Measurements from ENCODE around the gene SNTG2.
A peak's percentile ranks its signal among the peaks of the same experiment; 100 is the strongest.

Gene SNTG2

DNA sequence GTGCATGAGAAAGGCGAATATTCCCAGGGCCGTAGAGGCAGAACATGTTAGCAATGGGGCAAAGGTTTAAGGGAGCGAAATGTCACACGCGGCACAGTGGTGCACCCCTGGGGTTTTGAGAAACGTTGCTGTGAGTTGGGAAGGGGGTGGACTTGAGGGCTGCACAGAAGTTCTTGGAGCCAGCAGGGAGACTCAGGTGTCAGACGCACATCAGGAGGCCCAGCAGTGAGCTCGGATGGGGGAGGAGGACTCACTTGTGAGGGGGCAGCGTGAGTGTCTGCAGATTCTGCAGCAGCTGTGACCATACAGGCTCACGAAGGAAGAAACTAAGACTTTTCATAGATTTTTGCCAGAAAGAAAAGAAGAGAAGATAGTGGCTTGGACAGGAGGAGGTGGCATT, 218.2 kb downstream of the SNTG2 start:
- TF ChIP-seq Cebpa-rat (IDR thresholded peaks at IDR 0.05), result no peak
- peaks cover 29 to 80% (median 66%) of the 10 kb centered on the region in 10 experiments for H3K4me1 ChIP-seq
- H3K9ac ChIP-seq, result no peak overlapping the region
- peaks cover 0 to 42% (median 0%) of the 10 kb centered on the region in 11 experiments; a peak in 6 of 22 replicates for H3K27me3 ChIP-seq
- peaks cover 7 to 56% (median 25%) of the 10 kb centered on the region in 11 experiments; a peak in 21 of 22 replicates for H3K9me3 ChIP-seq (replicated peaks in 1 of 11)
- no peak overlapping the region for H3K4me3 ChIP-seq
- peak overlapping the region; percentile 28 to 56 (median 45); a peak in 21 of 22 replicates for H3K4me2 ChIP-seq
- no peak overlapping the region for H3K27ac ChIP-seq
- H4K20me1 ChIP-seq, result peaks cover 0 to 4% (median 0%) of the 10 kb centered on the region in 11 experiments; a peak in 1 of 22 replicates
- H3K36me3 ChIP-seq, result no peaks in the 10 kb centered on the region

DNA sequence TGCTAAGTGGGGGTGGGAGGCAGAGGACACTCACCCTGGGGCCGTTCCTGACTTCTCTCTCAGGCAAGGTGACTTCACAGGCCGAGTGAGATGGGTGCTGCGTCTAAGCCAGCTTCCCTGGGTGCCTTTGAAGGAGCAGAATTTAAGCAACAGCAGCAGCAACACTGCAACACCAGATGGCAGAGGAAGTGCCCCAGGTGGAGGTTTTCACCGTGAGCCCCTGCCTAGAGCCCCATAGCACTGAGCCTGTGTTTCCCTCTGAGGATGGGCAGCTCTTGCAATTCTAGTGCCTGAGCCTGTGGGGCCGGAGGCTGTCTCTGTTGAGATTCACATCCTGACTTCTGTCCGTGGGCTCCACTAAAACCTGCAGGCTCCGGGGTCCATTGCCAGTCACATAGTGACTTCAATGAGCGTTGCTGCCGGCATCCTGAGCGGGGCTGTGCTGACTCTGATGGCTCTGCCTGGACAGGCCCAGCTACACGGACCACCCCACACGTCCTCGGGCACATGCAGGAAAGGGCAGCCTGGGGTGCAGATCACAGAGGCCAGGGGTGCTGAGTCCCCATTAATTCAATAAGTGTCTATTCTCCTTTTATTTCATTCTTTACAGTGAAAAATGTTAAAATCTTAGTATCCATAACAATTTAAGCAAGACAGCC, 218.8 kb downstream of the SNTG2 start:
- TF ChIP-seq Cebpa-rat (IDR thresholded peaks at IDR 0.05), result no peak
- Histone ChIP-seq H3K4me2 (peak overlapping the region in 10 of 11 experiments; percentile 28 to 56 (median 47); a peak in 17 of 22 replicates), H3K27me3 (peaks cover 0 to 42% (median 0%) of the 10 kb centered on the region in 11 experiments; a peak in 6 of 22 replicates), H3K4me3 (no peak overlapping the region), H3K36me3 (no peaks in the 10 kb centered on the region), H3K27ac (no peak overlapping the region), H3K4me1 (peaks cover 32 to 81% (median 69%) of the 10 kb centered on the region in 10 experiments), H3K9me3 (replicated peaks in 1 of 11) (peaks cover 7 to 50% (median 25%) of the 10 kb centered on the region in 11 experiments; a peak in 21 of 22 replicates), H4K20me1 (peaks cover 0 to 4% (median 0%) of the 10 kb centered on the region in 11 experiments; a peak in 1 of 22 replicates), H3K9ac (no peak overlapping the region)

DNA sequence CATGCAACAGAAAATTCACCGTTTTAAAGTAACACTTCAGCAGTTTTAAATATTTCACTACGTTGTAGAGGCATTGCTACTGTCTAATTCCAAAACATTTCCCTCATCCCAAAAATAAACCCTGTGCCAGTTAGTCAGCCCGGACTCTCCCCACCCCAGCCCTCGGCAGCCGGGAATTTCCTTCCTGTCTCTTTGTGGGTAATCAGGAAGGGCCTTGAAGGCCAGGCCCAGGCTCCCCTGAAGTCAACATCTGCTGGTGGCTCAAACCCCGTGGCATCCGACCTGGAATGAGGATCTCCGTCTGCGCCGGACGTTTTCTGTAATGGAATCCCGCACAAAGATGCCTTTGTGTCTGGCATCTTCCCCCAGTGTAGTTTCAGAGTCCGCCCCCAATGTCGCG, 219.6 kb downstream of the SNTG2 start:
- H4K20me1 ChIP-seq, result peaks cover 0 to 4% (median 0%) of the 10 kb centered on the region in 11 experiments; a peak in 1 of 22 replicates
- H3K27ac ChIP-seq, result no peak overlapping the region
- no peak overlapping the region for H3K9ac ChIP-seq
- peaks cover 0 to 43% (median 0%) of the 10 kb centered on the region in 11 experiments; a peak in 6 of 22 replicates for H3K27me3 ChIP-seq
- no peak for TF ChIP-seq Cebpa-rat (IDR thresholded peaks at IDR 0.05)
- H3K36me3 ChIP-seq, result no peaks in the 10 kb centered on the region
- H3K4me2 ChIP-seq, result peak overlapping the region; percentile 12 to 56 (median 49); a peak in 17 of 22 replicates
- peaks cover 7 to 44% (median 25%) of the 10 kb centered on the region in 11 experiments; a peak in 21 of 22 replicates for H3K9me3 ChIP-seq (replicated peaks in 1 of 11)
- H3K4me1 ChIP-seq, result peaks cover 40 to 81% (median 72%) of the 10 kb centered on the region in 10 experiments
- H3K4me3 ChIP-seq, result no peak overlapping the region

DNA sequence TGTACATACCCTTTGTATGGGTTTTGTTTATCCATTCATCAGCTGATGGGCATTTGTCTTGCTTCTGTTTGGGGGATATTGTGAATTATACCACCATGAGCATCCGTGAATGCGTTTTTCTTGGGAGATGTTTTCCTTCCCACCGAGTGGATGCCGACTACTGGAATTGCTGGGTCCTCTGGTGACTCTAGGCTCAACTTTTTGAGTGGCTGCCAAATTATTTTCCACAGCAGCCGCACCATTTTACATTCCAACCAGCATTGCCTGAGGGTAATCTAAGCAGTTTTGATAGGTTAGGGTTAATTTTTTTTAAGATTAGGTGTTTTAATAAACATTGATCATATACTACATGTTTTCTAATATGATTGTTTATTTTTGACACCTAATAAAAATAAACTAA, 220.1 kb downstream of the SNTG2 start:
- no peak for TF ChIP-seq Cebpa-rat (IDR thresholded peaks at IDR 0.05)
- Histone ChIP-seq H3K27me3 (peaks cover 0 to 48% (median 0%) of the 10 kb centered on the region in 11 experiments; a peak in 6 of 22 replicates), H3K4me2 (peak overlapping the region in 9 of 11 experiments; percentile 12 to 56 (median 45); a peak in 8 of 22 replicates), H3K4me3 (no peak overlapping the region), H3K36me3 (no peaks in the 10 kb centered on the region), H3K9ac (no peak overlapping the region), H3K9me3 (replicated peaks in 1 of 11) (peaks cover 7 to 40% (median 25%) of the 10 kb centered on the region in 11 experiments; a peak in 21 of 22 replicates), H3K27ac (no peak overlapping the region), H4K20me1 (peaks cover 0 to 4% (median 0%) of the 10 kb centered on the region in 11 experiments; a peak in 1 of 22 replicates), H3K4me1 (peaks cover 45 to 83% (median 74%) of the 10 kb centered on the region in 10 experiments)

DNA sequence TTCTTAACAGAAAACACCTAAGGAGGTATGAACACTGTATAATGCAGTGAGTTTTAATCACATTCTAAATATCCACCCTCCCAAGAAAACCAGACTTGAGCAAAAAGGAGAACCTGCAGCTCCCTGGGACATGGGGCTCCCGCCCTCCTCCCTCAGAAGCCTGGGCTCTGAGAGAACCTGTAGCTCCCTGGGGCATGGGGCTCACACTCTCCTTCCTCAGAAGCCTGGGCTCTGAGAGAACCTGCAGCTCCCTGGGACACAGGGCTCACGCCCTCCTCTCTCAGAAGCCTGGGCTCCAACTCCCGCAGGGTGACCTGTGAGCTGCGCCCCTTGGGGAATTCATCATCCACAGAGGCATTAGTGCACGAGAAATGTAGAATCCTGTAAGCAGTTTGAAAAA, 222.9 kb downstream of the SNTG2 start:
- no peak for TF ChIP-seq Cebpa-rat (IDR thresholded peaks at IDR 0.05)
- peaks cover 47 to 77% (median 70%) of the 10 kb centered on the region in 10 experiments for H3K4me1 ChIP-seq
- peaks cover 0 to 11% (median 3%) of the 10 kb centered on the region in 11 experiments; a peak in 16 of 22 replicates for H3K9me3 ChIP-seq (replicated peaks in 1 of 11)
- peak overlapping the region; percentile 36 to 93 (median 84) for H3K4me2 ChIP-seq
- peaks cover 0 to 61% (median 0%) of the 10 kb centered on the region in 11 experiments; a peak in 6 of 22 replicates for H3K27me3 ChIP-seq
- peak overlapping the region in 3 of 10 experiments; percentile 2 to 9 (median 4); a peak in 5 of 20 replicates for H3K4me3 ChIP-seq
- H3K36me3 ChIP-seq, result no peaks in the 10 kb centered on the region
- H3K27ac ChIP-seq, result peak overlapping the region in 5 of 11 experiments; percentile 2 to 61 (median 44); a peak in 7 of 22 replicates
- peaks cover 0 to 4% (median 0%) of the 10 kb centered on the region in 11 experiments; a peak in 1 of 22 replicates for H4K20me1 ChIP-seq
- peak overlapping the region in 4 of 11 experiments; percentile 22 to 52 (median 44); a peak in 6 of 22 replicates for H3K9ac ChIP-seq

GRCh38 chr2:1181893-1182292, 231.2 kb downstream of the SNTG2 start:
- Histone ChIP-seq H3K27ac (no peak overlapping the region), H3K9me3 (replicated peaks in 1 of 11) (peaks cover 23 to 39% (median 32%) of the 10 kb centered on the region in 11 experiments), H3K36me3 (peaks cover 0 to 10% (median 0%) of the 10 kb centered on the region in 11 experiments; a peak in 3 of 22 replicates), H3K4me1 (peaks cover 0 to 3% (median 0%) of the 10 kb centered on the region in 10 experiments; a peak in 4 of 20 replicates), H3K27me3 (peaks cover 0 to 2% (median 0%) of the 10 kb centered on the region in 11 experiments; a peak in 3 of 22 replicates), H3K4me2 (no peak overlapping the region), H3K4me3 (no peak overlapping the region), H3K9ac (no peak overlapping the region), H4K20me1 (no peaks in the 10 kb centered on the region)
- no peak for TF ChIP-seq Cebpa-rat (IDR thresholded peaks at IDR 0.05)

- H3K9ac ChIP-seq, result no peak overlapping the region
- H3K4me2 ChIP-seq, result no peak overlapping the region
- H3K9me3 ChIP-seq (replicated peaks in 1 of 11), result peaks cover 23 to 47% (median 33%) of the 10 kb centered on the region in 11 experiments
- no peaks in the 10 kb centered on the region for H3K27me3 ChIP-seq
- peaks cover 0 to 3% (median 0%) of the 10 kb centered on the region in 10 experiments; a peak in 1 of 20 replicates for H3K4me1 ChIP-seq
- no peak overlapping the region for H3K4me3 ChIP-seq
- H3K27ac ChIP-seq, result no peak overlapping the region
- no peak for TF ChIP-seq Cebpa-rat (IDR thresholded peaks at IDR 0.05)
- H4K20me1 ChIP-seq, result no peaks in the 10 kb centered on the region
- H3K36me3 ChIP-seq, result peaks cover 0 to 10% (median 0%) of the 10 kb centered on the region in 11 experiments; a peak in 3 of 22 replicates
Observed at GRCh38 chr2:1183300-1183699, 232.7 kb downstream of the SNTG2 start.

DNA sequence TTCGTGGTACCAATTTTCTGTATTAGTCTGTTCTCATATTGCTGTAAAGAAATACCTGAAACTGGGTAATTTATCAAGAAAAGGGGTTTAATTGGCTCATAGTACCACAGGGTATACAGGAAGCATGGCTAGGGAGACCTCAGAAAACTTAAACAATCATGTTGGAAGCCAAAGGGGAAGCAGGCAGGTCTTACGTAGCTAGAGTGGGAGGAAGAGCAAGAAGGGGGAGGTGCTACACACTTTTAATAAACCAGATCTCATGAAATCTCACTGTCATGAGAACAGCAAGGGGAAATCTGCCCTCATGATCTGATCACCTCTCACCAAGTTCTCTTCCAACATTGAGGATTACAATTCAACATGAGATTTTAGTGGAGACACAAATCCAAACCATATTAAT, 235.8 kb downstream of the SNTG2 start:
- Histone ChIP-seq H3K9ac (no peak overlapping the region), H3K27me3 (no peaks in the 10 kb centered on the region), H3K4me1 (peaks cover 0 to 5% (median 0%) of the 10 kb centered on the region in 10 experiments; a peak in 1 of 20 replicates), H3K36me3 (peaks cover 0 to 10% (median 0%) of the 10 kb centered on the region in 11 experiments; a peak in 3 of 22 replicates), H4K20me1 (no peaks in the 10 kb centered on the region), H3K4me3 (no peak overlapping the region), H3K27ac (no peak overlapping the region), H3K9me3 (replicated peaks in 1 of 11) (peaks cover 23 to 47% (median 33%) of the 10 kb centered on the region in 11 experiments), H3K4me2 (0 out of 22 replicates have a peak overlapping the region, but pooled peaks of 1 of the 11 experiments have one; percentile 7)
- no peak for TF ChIP-seq Cebpa-rat (IDR thresholded peaks at IDR 0.05)

- Histone ChIP-seq H3K4me1 (peaks cover 0 to 5% (median 0%) of the 10 kb centered on the region in 10 experiments; a peak in 1 of 20 replicates), H3K36me3 (peaks cover 0 to 10% (median 0%) of the 10 kb centered on the region in 11 experiments; a peak in 3 of 22 replicates), H3K4me3 (no peak overlapping the region), H4K20me1 (no peaks in the 10 kb centered on the region), H3K27me3 (no peaks in the 10 kb centered on the region), H3K9ac (no peak overlapping the region), H3K27ac (no peak overlapping the region), H3K4me2 (no peak overlapping the region), H3K9me3 (replicated peaks in 1 of 11) (peaks cover 23 to 47% (median 33%) of the 10 kb centered on the region in 11 experiments)
- no peak for TF ChIP-seq Cebpa-rat (IDR thresholded peaks at IDR 0.05)
Observed at GRCh38 chr2:1187189-1187588, 236.5 kb downstream of the SNTG2 start.

Measured in BLaER1 treated with 17β-estradiol and CSF1 and Interleukin-3, amounts not matched to agents 10 nM and 100 nM (cell line).